Central memory CD4-positive, alpha-beta T cell (primary cell): ENCODE measurements around the gene KLF6.

ENCODE experiments used
- DNase-seq: peaks from one replicate; pipeline ENCODE4 v3.0.0; 2022

KLF6 gene

DNA sequence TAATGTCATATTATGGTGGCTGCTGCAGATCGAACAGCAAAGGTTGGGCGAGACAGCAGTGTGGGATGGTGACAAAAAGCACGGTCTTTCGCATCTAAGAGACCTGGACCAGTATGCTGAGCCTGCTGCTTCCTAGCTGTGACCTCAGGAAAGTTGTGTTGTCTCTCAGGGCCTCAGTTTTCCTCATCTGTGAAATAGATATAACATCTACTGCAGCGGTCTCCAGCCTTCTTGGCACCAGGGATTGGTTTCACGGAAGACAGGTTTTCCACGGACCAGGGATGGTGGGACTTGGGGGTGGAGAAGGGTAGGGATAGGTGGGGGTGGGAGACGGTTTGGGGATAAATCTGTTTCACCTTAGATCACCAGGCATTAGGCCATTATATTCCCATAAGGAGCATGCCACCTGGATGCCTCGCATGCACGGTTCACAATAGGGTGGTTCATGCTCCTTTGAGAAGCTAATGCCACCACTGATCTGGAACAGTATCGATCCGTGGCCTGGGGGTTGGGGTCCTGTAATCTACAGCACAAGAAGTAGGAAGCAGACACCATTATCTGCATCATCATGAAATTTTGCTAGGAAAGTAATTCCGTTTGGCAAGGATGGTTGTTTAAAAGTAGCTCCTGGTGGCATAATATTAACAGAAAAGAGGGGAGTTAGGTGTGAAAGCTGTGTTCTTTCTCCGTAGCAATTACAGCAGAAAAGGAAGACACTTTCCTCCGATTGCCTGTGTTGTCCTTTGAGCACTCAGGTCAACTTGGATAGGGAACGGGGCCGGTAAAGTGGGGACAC is 10.8 kb downstream of the KLF6 start:
- no peak for DNase-seq

DNA sequence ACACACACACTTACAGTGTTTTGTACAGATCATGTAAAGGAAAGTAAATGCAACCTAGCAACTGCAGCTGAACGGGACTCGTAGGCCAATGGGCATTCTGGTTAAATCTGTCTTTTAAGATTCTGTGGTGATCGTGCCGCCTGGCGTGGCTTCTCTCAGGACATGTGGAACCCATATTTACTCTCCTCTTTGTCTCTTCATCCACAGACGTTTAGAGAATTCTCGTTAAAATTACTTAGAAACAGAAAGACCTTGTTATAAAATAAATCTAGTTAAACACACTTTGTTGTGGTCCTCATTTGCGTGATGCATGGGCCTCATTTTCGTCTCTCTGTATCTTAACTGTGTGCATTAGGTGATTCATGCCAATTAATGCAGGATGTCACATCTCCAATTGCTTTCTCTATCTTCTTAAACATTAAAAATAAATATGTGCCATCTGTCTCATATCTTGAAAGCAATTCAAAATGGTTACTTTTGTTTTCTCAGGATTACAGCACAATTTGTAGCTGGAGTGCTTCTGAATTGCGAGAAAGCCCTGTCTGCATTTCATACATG is 11.5 kb downstream of the KLF6 start:
- no peak for DNase-seq

DNA sequence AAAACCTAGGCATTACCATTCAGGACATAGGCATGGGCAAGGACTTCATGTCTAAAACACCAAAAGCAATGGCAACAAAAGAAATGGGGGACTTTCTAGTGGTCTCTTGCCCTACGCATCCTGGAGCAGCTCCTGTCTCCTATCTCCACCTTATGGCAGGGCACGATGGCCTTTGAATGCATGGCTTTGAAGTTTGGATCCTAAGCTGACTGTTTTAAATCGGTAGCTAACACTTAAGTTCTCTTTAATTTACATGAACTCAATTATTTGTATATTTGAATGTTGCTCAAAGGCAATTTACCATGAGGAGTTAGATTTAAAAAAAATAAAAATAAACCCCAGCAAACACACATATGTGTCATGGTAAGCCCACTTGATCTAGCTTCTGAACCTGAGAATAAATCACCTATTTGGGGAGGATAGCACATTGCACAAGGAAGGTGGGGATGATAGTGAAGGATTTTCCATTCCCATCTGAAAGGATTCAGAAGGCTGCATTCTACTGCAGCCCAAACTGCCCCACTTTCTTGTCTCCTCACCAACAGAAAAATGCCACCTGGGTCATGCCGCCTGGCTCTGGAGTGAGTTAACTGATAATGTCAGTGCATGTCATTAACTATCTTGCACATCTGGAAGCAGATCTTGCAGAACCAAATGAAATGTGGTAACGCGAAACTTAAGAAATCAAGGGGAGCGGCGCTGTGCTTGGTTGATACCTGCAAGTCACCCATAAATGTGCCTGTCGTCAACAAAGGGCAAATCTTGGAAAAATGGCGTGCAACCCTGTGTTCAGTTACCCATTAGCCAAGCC is 12.4 kb downstream of the KLF6 start:
- no peak for DNase-seq

DNA sequence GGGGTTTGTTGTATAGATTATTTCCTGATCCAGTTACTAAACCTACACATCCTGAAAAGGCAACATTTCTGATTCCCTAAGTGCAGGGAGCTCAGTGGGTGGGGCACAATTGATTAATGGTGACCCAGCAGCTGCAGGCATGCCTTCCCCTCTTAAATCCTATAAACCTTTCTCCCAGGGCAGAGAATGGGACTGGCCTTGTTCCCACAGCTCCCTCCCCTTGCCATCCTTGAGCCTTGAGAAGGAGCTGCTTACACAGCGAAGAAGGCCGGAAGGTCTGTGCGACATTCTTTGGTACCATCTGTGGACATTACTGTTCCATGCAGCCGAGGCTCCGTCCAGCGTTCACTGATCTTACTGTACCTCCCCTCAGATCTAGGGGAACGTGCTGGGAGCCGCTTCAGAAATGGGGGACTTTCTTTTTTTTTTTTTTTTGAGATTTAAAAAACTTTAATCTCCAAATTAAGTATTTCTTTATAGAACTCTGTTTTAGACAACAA is 14.3 kb downstream of the KLF6 start:
- no peak for DNase-seq

DNA sequence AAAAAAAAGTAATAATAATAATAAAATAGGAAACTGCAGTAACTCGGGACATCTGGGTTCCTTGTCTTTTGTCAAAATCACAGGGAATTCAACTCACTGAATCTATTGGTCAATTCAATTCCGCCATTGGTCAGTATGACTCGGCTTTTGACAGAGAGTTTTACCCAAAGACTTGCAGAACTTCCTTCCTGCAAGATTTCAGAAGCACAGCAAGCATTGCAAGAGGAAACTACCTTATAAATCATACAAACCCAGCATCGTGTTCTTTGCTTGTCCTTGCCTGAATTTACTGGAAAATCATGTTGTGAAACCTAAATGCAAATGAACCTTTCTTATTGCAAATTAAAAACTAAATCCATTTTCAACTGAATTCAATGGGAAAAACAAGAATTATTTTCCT is 15.5 kb downstream of the KLF6 start:
- no peak for DNase-seq

DNA sequence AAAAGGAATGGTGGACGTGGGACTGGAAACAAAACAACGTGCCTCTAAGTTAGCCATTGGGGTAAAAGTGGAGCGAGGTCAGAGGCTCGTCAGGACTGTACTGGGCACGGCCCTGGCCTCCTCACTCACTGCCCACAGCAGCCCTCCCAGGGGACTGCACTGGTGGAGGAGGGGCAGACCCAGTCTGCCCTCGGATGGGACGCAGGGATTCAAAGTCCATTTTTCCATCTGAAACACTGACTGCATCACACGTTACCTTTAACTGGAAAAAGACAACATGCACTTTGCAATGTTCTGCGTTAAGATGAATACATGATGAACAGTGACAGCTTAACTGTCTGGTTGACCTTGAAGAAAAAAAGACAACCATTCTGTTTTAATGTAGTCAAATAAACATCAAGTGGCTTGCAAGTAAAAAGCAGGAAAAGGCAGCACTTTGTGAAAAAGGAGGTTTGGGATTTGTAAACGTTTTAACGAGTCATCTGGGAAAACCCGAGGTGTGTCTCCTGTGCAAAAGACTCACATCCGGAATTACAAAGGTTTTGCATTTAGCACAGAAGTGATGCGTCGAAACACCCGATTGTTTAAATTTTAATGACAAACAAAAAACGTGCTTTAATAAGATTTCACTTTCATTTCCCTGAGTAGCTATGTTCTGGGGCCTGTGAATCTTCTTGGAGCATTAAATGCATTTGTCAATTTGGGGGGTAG is 18.8 kb downstream of the KLF6 start:
- DNase-seq: no peak

DNA sequence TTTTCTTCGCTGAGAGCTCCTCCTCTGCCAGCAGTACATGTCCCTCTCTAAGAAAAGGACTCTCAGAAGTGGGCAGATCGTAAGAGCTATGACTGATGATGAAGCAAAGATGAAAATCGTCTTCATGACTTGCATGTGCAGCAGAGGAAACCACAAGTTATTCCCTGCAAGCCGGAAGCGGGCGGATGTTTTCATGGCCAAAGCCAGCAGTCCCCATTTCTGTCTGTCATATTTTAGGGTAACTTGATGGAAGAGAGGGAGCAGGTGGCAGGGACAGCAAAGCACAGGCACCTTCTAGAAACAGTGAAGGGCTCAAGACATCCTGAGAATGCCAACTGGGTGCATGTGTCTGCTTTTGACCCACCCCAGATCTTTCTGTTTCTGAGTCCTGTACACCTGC is 19.9 kb downstream of the KLF6 start:
- DNase-seq: peak; percentile 50

DNA sequence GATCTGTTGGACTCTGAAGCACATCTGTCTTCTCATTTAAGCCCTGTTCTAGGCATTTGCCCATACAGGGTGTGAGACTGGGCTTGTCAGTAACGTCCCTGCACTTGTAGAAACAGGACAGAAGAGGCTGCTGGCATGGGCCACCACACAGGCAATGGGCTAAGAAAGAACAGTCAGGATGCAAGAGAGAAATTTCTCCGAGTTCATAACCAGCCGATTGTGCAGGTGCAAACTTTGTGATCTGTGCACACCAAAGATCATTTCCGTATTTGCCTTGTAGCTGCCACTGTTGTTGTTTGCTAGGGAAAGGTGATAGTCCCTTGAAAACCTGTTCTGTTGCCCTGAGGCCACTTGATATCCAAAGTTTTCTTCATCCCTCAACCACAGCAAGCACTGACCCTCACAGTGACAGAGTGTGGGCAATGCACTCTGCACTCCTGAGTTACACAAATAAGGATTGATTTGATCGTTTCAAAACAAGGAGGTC is 20.3 kb downstream of the KLF6 start:
- no peak for DNase-seq

DNA sequence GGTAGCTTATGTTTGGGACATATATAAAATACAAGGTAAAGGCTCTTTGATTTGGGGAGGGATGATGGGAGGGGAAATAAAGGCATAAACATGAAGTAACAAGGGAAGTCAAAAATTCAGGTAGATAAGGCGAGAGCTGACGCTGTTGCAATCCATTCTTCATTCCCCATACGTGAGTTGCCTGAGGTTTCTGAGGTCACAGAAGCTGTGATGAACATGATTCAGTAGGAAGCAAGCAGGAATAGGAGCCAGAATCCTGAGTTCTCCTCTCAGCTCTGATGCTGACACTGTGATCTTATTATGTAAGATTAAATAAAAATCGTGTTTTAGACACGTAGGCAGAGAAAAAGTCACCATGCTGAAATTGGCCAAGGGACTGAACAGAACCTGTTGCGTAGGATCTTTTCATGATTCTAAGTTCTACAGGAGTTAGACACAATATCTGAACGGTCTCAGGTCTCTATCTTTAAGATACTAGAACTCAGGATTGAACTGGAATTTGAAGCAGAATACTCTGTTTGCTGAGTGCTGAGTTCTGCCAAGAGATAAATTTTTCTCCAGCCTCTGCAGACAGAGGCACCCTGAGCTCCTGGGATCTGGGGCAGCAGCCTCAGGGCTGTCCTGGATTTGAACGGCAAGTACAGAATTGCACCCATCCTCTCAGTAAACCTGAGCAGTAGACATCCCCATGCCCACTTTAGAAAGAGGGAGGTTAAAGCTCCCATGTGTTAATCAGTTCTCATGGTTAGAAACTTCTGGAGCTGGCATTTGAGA is 21.0 kb downstream of the KLF6 start:
- DNase-seq: no peak

DNA sequence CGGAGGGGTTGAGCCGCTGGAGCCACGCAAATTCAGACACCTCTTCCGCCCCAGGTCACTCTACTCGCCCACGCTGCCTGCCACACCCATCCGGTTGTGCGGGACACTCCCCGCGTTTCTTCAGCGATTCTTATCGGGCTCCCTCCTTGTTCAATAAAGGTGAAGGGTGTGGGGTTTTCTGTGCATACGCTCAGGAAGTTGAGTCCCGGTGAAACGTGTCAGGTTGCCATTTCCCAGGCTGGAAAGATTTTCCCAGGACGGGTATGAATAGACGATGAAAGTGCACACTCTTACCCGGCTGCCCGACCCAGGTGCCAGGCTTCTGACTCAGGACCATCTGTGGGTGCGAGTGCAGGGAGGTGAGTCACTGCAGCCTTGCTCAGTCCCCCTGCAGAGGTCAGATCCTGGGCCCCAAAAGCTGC is 22.0 kb downstream of the KLF6 start:
- no peak for DNase-seq

DNA sequence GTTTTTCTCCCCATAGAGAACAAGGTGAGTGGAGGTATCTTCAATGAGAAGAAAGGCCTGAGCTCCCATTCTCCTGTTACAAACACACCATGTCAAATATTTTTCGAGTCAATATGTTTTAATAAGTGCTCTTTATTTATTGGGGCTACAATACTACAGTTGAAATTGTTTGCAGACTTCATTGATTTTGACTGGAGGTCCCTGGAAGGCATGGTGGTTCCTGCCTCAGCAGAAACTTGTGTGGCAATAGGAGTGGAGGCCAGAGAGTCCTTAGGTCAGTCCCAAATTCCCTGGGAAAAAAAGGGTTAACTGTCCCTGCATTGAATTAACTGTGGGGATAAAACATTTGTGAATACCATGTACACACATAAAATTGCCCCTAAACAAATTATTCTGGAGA is 22.7 kb downstream of the KLF6 start:
- no peak for DNase-seq

DNA sequence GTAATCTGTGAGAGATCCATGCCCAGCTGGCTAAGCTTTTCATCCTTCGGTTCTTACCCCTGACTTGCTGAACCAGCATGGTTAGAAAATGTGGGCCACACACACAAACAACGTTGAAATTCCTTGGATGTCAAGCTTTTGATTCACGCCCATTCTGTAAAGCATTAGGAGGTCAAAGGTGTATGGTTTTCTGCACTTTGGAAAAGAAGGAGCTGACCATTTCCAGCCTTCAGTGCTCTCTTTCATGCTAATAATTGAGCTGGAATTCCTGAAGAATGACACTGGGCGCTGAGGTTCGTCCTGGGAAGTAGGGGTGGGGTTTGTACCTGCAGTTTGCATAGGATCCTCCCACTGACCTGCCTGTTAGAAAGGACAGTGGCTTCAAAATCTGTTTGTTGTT is 23.1 kb downstream of the KLF6 start:
- DNase-seq: no peak

DNA sequence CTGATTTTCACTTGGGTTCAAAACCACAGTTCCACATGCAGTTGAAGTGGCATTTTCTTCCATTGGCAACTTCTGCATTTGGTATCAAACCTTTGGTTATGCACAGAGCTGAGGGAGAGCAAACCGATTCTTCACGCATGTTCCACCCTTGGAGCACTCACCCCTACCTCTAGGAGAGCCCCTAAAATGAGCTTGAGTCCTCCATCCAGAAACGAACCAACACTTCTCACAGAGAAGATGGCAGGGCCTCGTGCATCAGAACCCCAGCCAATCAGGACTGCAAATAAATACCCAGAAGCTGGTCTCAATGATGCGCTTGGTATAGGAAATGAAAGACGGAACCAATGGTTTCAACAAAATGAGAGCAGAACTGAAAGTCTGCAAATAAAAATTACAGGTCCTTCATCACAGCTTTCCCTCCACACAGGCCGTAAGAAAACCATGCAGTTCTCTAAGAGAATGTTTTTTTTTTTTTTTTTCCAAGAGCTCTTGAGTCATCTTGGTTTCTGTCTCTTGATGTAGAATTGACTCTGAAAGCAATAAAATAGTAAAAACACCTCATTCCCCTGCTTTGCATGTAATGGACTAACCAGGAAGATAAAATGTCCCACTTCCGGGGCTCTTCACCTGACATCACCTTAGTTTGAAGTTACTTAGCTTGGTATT is 23.9 kb downstream of the KLF6 start:
- DNase-seq: no peak

DNA sequence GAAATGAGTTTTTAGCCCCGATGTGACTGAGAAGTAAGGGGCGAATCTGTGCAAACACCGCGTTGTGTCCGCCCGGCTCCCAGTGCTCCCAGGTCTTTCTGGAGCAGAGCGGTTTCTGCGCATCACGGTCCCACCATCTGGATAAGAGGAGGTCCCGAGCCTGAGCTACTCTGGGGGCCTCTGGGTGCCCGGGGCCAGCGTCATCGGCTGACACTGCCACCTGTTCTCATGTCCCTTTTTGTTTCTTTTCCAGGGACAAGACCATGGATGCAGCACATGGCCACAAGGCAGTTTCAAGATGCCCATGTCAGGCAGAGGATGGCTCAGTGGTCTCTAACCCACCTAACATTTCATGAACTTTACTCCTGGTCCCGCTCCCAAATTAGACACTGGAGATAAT is 24.9 kb downstream of the KLF6 start:
- no peak for DNase-seq

DNA sequence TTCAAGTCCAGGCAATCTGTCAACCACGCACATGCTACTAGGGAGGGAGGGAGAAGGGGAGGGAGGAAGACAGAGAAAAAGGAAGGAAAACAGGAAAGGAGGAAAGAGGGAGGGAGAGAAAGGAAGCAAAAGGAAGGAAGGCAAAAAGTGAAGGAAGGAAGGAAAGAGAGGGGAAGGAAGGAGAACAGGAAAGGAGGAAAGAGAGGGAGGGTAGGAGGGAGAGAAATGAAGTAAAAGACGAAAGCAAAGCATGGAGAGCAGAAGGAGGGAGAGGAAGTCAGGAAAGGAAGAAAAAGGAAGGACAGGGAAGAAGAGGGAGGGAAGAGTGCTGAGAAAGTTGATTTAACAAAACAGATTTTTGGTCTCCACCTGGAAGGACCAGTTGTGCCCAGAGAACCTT is 25.6 kb downstream of the KLF6 start:
- DNase-seq: no peak

DNA sequence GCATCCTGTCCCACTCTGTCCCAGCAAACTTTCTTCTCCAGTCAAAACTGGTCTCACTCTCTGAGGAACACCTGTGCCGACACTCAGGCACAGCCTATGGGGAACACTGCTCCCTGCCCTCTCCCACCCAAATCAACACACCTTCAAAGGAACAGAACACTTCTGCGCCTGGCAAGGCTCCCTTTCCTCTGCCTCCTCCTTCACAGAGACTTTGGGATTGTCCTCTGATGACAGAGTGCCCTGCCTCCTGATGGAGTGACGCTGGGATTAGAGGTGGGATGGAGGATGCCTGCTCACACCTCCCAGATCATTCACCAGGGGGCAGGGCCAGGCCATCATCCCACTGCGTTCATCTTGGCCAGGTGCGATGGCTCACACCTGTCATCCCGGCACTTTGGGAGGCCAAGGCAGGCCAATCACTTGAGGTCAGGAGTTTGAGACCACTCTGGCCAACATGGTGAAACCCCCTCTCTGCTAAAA is 26.5 kb downstream of the KLF6 start:
- no peak for DNase-seq

DNA sequence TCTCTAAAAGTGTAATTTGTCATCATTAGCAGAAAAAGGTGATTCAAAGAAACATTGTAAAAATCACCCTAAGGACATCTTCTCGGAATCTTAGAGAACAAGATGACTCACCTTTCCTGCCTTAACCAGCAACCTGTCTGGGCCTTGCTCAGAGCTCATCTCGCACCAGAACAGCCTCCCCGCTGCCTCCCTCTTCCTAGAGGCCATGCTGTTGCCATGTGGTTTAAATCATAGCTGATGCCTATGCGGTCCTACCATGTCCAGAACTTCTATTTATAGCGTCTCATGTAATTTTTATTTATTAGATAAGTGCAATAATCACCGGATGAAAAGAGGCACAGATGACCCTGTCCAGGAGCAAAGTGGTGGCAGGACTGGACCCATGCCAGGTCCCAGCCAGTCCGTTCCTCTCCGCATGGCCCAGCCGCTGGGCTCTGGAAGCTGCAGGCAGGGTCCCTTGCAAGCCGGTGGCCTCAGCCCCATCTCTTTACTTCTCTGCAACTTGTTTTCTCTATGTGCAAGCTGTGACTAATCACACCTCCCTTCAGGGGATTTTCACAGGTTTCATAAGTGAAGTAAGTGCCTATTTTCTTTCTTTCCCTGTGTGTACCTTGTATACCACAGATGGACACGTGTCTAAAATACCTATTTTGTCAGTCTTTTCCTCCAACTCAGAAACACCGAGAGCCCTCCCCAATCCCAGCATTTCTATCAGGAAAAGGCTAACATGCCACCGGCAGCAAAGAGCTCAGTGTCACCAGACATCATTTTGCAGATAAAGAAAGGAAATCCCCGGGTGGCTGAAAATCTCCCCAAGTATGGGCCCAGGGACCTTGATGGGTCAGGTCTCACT is 27.1 kb downstream of the KLF6 start:
- peak; percentile 57 for DNase-seq

DNA sequence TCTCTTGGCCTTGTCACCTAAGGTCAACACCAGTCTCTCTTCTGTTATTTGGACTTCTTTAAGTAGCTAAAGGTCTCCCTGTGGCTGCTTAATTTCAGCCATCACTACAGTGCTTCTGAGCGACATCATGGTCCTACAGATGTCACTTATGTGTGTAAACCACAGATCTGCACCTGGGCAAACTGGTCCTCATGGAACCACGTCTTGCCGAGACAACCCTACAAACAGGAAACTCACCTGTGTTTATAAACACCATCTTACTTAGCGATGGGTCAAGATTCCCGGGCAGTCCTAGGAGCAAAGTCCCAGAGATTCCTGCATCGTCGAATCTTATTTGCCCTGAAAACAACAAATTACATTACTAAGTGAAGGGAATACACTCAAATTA is 27.8 kb downstream of the KLF6 start:
- DNase-seq: no peak

DNA sequence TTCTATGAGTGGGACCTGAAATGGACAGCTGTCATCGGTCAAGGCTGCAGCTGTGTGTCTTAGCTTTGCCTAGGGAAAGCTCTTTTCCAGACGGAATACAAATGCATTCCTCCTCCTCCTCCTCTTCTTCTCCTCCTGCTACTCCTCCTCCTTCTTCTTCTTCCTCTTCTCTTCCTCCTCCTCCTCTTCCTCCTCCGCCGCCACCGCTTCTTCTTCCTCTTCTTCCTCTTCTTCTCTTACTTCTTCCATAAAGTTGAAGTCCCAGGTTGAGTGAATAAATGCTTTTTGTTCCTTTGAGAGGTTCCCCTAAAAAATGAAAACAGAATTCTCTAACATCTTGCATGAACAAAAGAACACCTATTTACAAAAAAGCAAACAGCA is 28.7 kb downstream of the KLF6 start:
- DNase-seq: no peak
